Ishikawa (cell line): ENCODE results near the gene PINK1.

ENCODE experiments used
- CEBPB ChIP-seq: IDR thresholded peaks from 2 replicates; pipeline ENCODE4 v1.6.1; 2012
- CREB1 ChIP-seq: IDR thresholded peaks from 2 replicates; pipeline ENCODE4 v1.6.1; 2012; ENCODE audit warnings: low read depth
- EGR1 ChIP-seq: IDR thresholded peaks from 2 replicates; pipeline ENCODE4 v1.6.1; 2012
- EP300 ChIP-seq: IDR thresholded peaks from 2 replicates; pipeline ENCODE4 v1.6.1; 2012; ENCODE audit warnings: borderline replicate concordance
- FOXM1 ChIP-seq: IDR thresholded peaks from 2 replicates; pipeline ENCODE4 v1.6.1; 2012; ENCODE audit warnings: low read depth, borderline replicate concordance
- NFIC ChIP-seq: IDR thresholded peaks from 2 replicates; pipeline ENCODE4 v1.6.1; 2012
- RAD21 ChIP-seq: IDR thresholded peaks from 2 replicates; pipeline ENCODE4 v1.6.1; 2012; ENCODE audit warnings: low read depth
- REST ChIP-seq: IDR thresholded peaks from 2 replicates; pipeline ENCODE4 v1.6.1; 2012; ENCODE audit warnings: low read depth, mild to moderate bottlenecking
- TAF1 ChIP-seq: IDR thresholded peaks from 2 replicates; pipeline ENCODE4 v1.6.1; 2012; ENCODE audit warnings: low read depth, mild to moderate bottlenecking
- TCF12 ChIP-seq: IDR thresholded peaks from 2 replicates; pipeline ENCODE4 v1.6.1; 2012; ENCODE audit warnings: low read depth
- TEAD4 ChIP-seq: IDR thresholded peaks from 2 replicates; pipeline ENCODE4 v1.6.1; 2012
- USF1 ChIP-seq: IDR thresholded peaks from 2 replicates; pipeline ENCODE4 v1.6.1; 2012
- YY1 ChIP-seq: IDR thresholded peaks from 2 replicates; pipeline ENCODE4 v1.6.1; 2012; ENCODE audit warnings: low read depth
- ZBTB7A ChIP-seq: IDR thresholded peaks from 2 replicates; pipeline ENCODE4 v1.6.1; 2012; ENCODE audit warnings: low read depth
- TF ChIP-seq, protein P1 (sequence below): IDR thresholded peaks from 2 replicates; pipeline ENCODE4 v1.6.1; 2012

PINK1 gene

DNA sequence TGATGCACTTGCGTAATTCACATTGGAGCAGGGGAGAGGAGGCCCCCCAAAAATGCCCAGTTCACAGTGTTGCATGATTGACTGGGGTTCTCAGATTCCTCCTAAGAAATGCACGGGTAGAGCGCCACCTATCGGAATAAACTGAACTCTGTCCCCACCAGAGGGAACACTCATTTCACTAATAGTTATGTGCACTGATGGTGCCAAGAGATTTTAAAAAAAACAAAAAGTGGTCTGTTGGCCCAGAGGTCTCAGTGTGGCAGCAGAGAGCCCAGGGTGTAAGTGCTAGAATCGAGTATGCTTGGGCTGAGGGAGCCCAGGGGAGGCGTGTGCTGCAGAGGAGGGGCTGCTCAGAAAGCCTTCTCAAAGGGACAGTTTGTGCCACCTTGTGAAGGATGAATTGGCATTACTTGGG lies 6.9 kb downstream of the PINK1 start:
- TF ChIP-seq TAF1 (no peak), REST (no peak), RAD21 (peak; percentile 87), CREB1 (no peak), EP300 (no peak), EGR1 (no peak)
- TF ChIP-seq, protein P1, sequence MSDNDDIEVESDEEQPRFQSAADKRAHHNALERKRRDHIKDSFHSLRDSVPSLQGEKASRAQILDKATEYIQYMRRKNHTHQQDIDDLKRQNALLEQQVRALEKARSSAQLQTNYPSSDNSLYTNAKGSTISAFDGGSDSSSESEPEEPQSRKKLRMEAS, result no peak

- no peak for TF ChIP-seq EGR1
- TF ChIP-seq ZBTB7A, result no peak
- no peak for TF ChIP-seq TEAD4
- TF ChIP-seq CREB1, result no peak
- no peak for TF ChIP-seq YY1
Observed at GRCh38 chr1:20641975-20642374, 8.7 kb downstream of the PINK1 start.

DNA sequence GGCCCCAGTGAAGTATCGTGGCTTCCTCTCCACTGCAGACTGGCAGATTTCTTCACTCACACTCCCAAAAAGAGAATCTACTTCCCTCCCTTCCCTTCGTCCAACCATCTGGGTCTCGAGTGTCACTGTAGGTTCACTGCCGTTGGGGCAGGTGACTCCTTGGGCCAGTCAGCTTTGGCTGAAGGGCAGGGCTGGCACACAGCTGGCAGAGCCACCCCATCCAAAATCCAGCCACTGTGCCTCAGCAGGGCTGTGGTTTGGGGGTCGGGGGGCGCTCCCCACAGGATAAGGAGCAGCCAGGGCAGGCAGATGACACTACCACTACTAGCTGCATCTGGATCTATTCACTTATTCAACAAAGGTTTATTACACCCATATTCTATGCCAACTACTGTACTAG lies 9.8 kb downstream of the PINK1 start:
- no peak for TF ChIP-seq USF1
- TF ChIP-seq NFIC, result no peak
- no peak for TF ChIP-seq CREB1
- TF ChIP-seq TCF12, result no peak
- no peak for TF ChIP-seq EGR1
- TF ChIP-seq REST, result no peak
- no peak for TF ChIP-seq RAD21
- no peak for TF ChIP-seq FOXM1
- no peak for TF ChIP-seq YY1
- TF ChIP-seq EP300, result no peak

- TF ChIP-seq TCF12 (no peak), CREB1 (no peak), EGR1 (no peak), ZBTB7A (no peak), TEAD4 (no peak), USF1 (no peak), FOXM1 (no peak)
- TF ChIP-seq, protein P1, result no peak
Observed at GRCh38 chr1:20644416-20644815, 11.2 kb downstream of the PINK1 start.

DNA sequence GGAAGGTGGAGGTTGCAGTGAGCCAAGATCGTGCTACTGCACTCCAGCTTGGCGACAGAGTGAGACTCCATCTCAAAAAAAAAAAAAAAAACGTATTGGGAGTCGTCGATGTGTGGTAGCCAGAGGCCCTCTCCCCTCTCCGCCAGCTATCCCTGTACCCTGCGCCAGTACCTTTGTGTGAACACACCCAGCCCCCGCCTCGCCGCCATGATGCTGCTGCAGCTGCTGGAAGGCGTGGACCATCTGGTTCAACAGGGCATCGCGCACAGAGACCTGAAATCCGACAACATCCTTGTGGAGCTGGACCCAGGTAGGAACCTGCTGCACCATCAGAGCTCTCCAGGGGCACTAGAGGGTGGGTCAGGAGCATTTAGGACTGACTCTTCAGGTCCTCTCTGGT lies 12.2 kb downstream of the PINK1 start:
- TF ChIP-seq USF1 (no peak), NFIC (no peak), TEAD4 (no peak), CREB1 (no peak), EP300 (no peak), EGR1 (no peak), FOXM1 (no peak), REST (no peak), TAF1 (no peak), YY1 (no peak), ZBTB7A (no peak), RAD21 (no peak), CEBPB (no peak), TCF12 (no peak)
- TF ChIP-seq, protein P1, result no peak
